SU-DHL-6 (cell line): ENCODE data around the gene COL5A1.

Experiments used
- H2AFZ ChIP-seq: fragments of 200-600 bp; sonication (generic); 2 replicates; pipeline ENCODE4 v1.6.1; 2014; ENCODE audit warnings: low read depth, mild to moderate bottlenecking, moderate library complexity, mixed read lengths, antibody characterized with exemption, low read length; ENCODE audit not compliant: severe bottlenecking
- H3F3A ChIP-seq: fragments of 200-600 bp; shearing (Covaris generic); 2 replicates; pipeline ENCODE4 v1.6.0; 2016; ENCODE audit warnings: antibody characterized with exemption, mild to moderate bottlenecking; ENCODE audit not compliant: insufficient read depth
- H3K27ac ChIP-seq: fragments of 200-600 bp; sonication (generic); 2 replicates; pipeline ENCODE4 v1.5.1; 2016; ENCODE audit warnings: low read depth, mild to moderate bottlenecking, low read length, moderate library complexity, mixed read lengths
- H3K27me3 ChIP-seq: fragments of 200-600 bp; sonication (generic), shearing (Covaris generic); 2 replicates; pipeline ENCODE4 v1.6.0; 2014; ENCODE audit warnings: mild to moderate bottlenecking, low read length
- H3K36me3 ChIP-seq: fragments of 200-600 bp; sonication (generic); 2 replicates; pipeline ENCODE4 v1.6.1; 2014; ENCODE audit warnings: mild to moderate bottlenecking, low read length, mixed read lengths
- H3K4me2 ChIP-seq: fragments of 300-600, 200-600 bp; shearing (Covaris generic), sonication (generic); 2 replicates; pipeline ENCODE4 v1.6.0; 2014; ENCODE audit warnings: low read length, low read depth, mild to moderate bottlenecking; ENCODE audit not compliant: poor library complexity, severe bottlenecking
- H3K4me3 ChIP-seq: fragments of 200-600 bp; sonication (generic); 2 replicates; pipeline ENCODE4 v1.5.1; 2014; ENCODE audit warnings: antibody characterized with exemption, low read length, mild to moderate bottlenecking, mixed read lengths; ENCODE audit not compliant: insufficient read depth, poor library complexity, severe bottlenecking
- H3K79me2 ChIP-seq: fragments of 200-600 bp; sonication (generic); 2 replicates; pipeline ENCODE4 v1.6.1; 2014; ENCODE audit warnings: mild to moderate bottlenecking, low read length, moderate library complexity; ENCODE audit not compliant: insufficient read depth
- H3K9ac ChIP-seq: fragments of 200-600 bp; sonication (generic); 2 replicates; pipeline ENCODE4 v1.7.0; 2014; ENCODE audit warnings: mild to moderate bottlenecking, low read length
- H3K9me2 ChIP-seq: fragments of 200-600 bp; sonication (generic); replicated peaks from 2 replicates; pipeline ENCODE4 v1.6.1; 2014; ENCODE audit warnings: low read length; ENCODE audit not compliant: insufficient read depth
- H3K9me3 ChIP-seq: fragments of 200-600 bp; sonication (generic); 2 replicates; pipeline ENCODE4 v1.6.1; 2014; ENCODE audit warnings: low read length, mixed read lengths; ENCODE audit not compliant: insufficient read depth
- H4K20me1 ChIP-seq: fragments of 200-600 bp; sonication (generic); 2 replicates; pipeline ENCODE4 v1.6.1; 2014; ENCODE audit warnings: low read depth, mild to moderate bottlenecking, antibody characterized with exemption, low read length, moderate library complexity, mixed read lengths
- CTCF ChIP-seq: fragments of 200-600 bp; sonication (generic); IDR thresholded peaks from one replicate; pipeline ENCODE4 v1.5.1; 2017; ENCODE audit warnings: antibody characterized with exemption, mild to moderate bottlenecking, low read length, moderate library complexity; ENCODE audit not compliant: insufficient read depth, poor library complexity, severe bottlenecking
- EZH2phosphoT487 ChIP-seq: fragments of 200-600 bp; sonication (generic), shearing (Covaris generic); conservative IDR thresholded peaks from 2 replicates; pipeline ENCODE4 v1.6.1; 2018; ENCODE audit warnings: mild to moderate bottlenecking, antibody characterized with exemption, low read length, moderate library complexity, mixed read lengths

Gene COL5A1

GRCh38 chr9:134636149-134636507 is 5.5 kb upstream of the COL5A1 start:
- Histone ChIP-seq H3F3A (no peaks in the 10 kb centered on the region), H3K9me3 (no peaks in the 10 kb centered on the region), H3K79me2 (no peaks in the 10 kb centered on the region), H3K4me2 (no peak overlapping the region), H3K36me3 (no peaks in the 10 kb centered on the region), H3K27me3 (no peaks in the 10 kb centered on the region), H3K9ac (no peak overlapping the region), H3K4me3 (no peak overlapping the region), H3K27ac (no peak overlapping the region), H4K20me1 (no peaks in the 10 kb centered on the region), H3K9me2 (no peaks in the 10 kb centered on the region), H2AFZ (no peak overlapping the region)
- TF ChIP-seq EZH2phosphoT487: no peak
- no peak for TF ChIP-seq CTCF

GRCh38 chr9:134637241-134637640 is 4.4 kb upstream of the COL5A1 start:
- Histone ChIP-seq H3K9me2 (no peaks in the 10 kb centered on the region), H3F3A (no peaks in the 10 kb centered on the region), H2AFZ (no peak overlapping the region), H3K9ac (no peak overlapping the region), H3K27me3 (no peaks in the 10 kb centered on the region), H3K4me2 (no peak overlapping the region), H3K9me3 (no peaks in the 10 kb centered on the region), H3K4me3 (no peak overlapping the region), H3K36me3 (no peaks in the 10 kb centered on the region), H4K20me1 (no peaks in the 10 kb centered on the region), H3K27ac (no peak overlapping the region), H3K79me2 (no peaks in the 10 kb centered on the region)
- TF ChIP-seq EZH2phosphoT487 (no peak), CTCF (no peak)

- Histone ChIP-seq H3K27ac (no peak overlapping the region), H4K20me1 (no peaks in the 10 kb centered on the region), H3K4me2 (no peak overlapping the region), H3F3A (no peaks in the 10 kb centered on the region), H3K79me2 (no peaks in the 10 kb centered on the region), H3K27me3 (no peaks in the 10 kb centered on the region), H3K9me2 (no peaks in the 10 kb centered on the region), H3K9ac (no peak overlapping the region), H3K36me3 (no peaks in the 10 kb centered on the region), H3K4me3 (no peak overlapping the region), H2AFZ (no peak overlapping the region), H3K9me3 (no peaks in the 10 kb centered on the region)
- no peak for TF ChIP-seq EZH2phosphoT487
These were observed 3.7 kb upstream of the COL5A1 start for GRCh38 chr9:134637696-134638501.

GRCh38 chr9:134638502-134639090 is 3.0 kb upstream of the COL5A1 start:
- H3F3A ChIP-seq: no peaks in the 10 kb centered on the region
- H3K27me3 ChIP-seq: no peaks in the 10 kb centered on the region
- TF ChIP-seq CTCF: no peak
- no peak for TF ChIP-seq EZH2phosphoT487
- no peaks in the 10 kb centered on the region for H3K79me2 ChIP-seq
- H3K27ac ChIP-seq: no peak overlapping the region
- no peaks in the 10 kb centered on the region for H3K9me3 ChIP-seq
- no peaks in the 10 kb centered on the region for H3K9me2 ChIP-seq
- no peak overlapping the region for H2AFZ ChIP-seq
- no peak overlapping the region for H3K9ac ChIP-seq
- no peaks in the 10 kb centered on the region for H4K20me1 ChIP-seq
- H3K4me2 ChIP-seq: no peak overlapping the region
- no peak overlapping the region for H3K4me3 ChIP-seq
- no peaks in the 10 kb centered on the region for H3K36me3 ChIP-seq
